ENCODE data around the gene PPP2R2B. TPM values are rescaled to one million over a fixed set of nuclear protein-coding genes. Genes with fewer than 3 reads are reported as not detected.

PPP2R2B gene
- total RNA-seq, 1 donor from 2014 or later: 0.95 TPM

- Histone ChIP-seq H3K27me3 (ENCODE audit: low read depth) (no peaks in the 10 kb centered on the region), H3K4me1 (no peaks in the 10 kb centered on the region), H3K9me3 (no peaks in the 10 kb centered on the region), H3K36me3 (no peaks in the 10 kb centered on the region), H3K4me3 (no peak overlapping the region), H3K27ac (no peak overlapping the region)
- TF ChIP-seq CTCF (IDR thresholded peaks at IDR 0.05): no peak
- ATAC-seq (no peak), DNase-seq (no peak)
- intact Hi-C loops (cut with DNase I): no loop called here
Measured at GRCh38 chr5:146722361-146722779, 156.2 kb downstream of the PPP2R2B start.

GRCh38 chr5:146721073-146721815 lies 157.3 kb downstream of the PPP2R2B start:
- TF ChIP-seq CTCF (IDR thresholded peaks at IDR 0.05): no peak
- H3K4me1 ChIP-seq: no peaks in the 10 kb centered on the region
- no peak overlapping the region for H3K4me3 ChIP-seq
- no peak overlapping the region for H3K27ac ChIP-seq
- H3K9me3 ChIP-seq: no peaks in the 10 kb centered on the region
- intact Hi-C loops (cut with DNase I): no loop called here
- H3K27me3 ChIP-seq (ENCODE audit: low read depth): no peaks in the 10 kb centered on the region
- H3K36me3 ChIP-seq: no peaks in the 10 kb centered on the region
- no peak for ATAC-seq
- no peak for DNase-seq

GRCh38 chr5:146720107-146720506 lies 158.4 kb downstream of the PPP2R2B start:
- TF ChIP-seq CTCF (IDR thresholded peaks at IDR 0.05): no peak
- Histone ChIP-seq H3K27me3 (ENCODE audit: low read depth) (no peaks in the 10 kb centered on the region), H3K36me3 (no peaks in the 10 kb centered on the region), H3K4me1 (no peaks in the 10 kb centered on the region), H3K4me3 (no peak overlapping the region), H3K9me3 (no peaks in the 10 kb centered on the region), H3K27ac (no peak overlapping the region)
- DNase-seq (no peak), ATAC-seq (no peak)
- intact Hi-C loops (cut with DNase I): no loop called here

- Histone ChIP-seq H3K36me3 (no peaks in the 10 kb centered on the region), H3K9me3 (no peaks in the 10 kb centered on the region), H3K27me3 (ENCODE audit: low read depth) (no peaks in the 10 kb centered on the region), H3K27ac (no peak overlapping the region), H3K4me3 (no peak overlapping the region), H3K4me1 (no peaks in the 10 kb centered on the region)
- intact Hi-C loops (cut with DNase I): no loop called here
- no peak for ATAC-seq
- TF ChIP-seq CTCF (IDR thresholded peaks at IDR 0.05): no peak
- DNase-seq: no peak
Measured at GRCh38 chr5:146719179-146719578, 159.4 kb downstream of the PPP2R2B start.

GRCh38 chr5:146718609-146719008 lies 159.9 kb downstream of the PPP2R2B start:
- no peak overlapping the region for H3K27ac ChIP-seq
- DNase-seq: no peak
- H3K9me3 ChIP-seq: no peaks in the 10 kb centered on the region
- H3K4me1 ChIP-seq: no peaks in the 10 kb centered on the region
- H3K4me3 ChIP-seq: no peak overlapping the region
- H3K27me3 ChIP-seq (ENCODE audit: low read depth): no peaks in the 10 kb centered on the region
- TF ChIP-seq CTCF (IDR thresholded peaks at IDR 0.05): no peak
- no peak for ATAC-seq
- intact Hi-C loops (cut with DNase I): no loop called here
- H3K36me3 ChIP-seq: no peaks in the 10 kb centered on the region
